T-helper 22 cell (primary cell): ENCODE results near the gene SNX9.

Source experiments
- DNase-seq: peaks from one replicate; pipeline ENCODE4 v3.0.0-alpha.2; 2020; ENCODE audit warnings: low read depth

Gene SNX9

DNA sequence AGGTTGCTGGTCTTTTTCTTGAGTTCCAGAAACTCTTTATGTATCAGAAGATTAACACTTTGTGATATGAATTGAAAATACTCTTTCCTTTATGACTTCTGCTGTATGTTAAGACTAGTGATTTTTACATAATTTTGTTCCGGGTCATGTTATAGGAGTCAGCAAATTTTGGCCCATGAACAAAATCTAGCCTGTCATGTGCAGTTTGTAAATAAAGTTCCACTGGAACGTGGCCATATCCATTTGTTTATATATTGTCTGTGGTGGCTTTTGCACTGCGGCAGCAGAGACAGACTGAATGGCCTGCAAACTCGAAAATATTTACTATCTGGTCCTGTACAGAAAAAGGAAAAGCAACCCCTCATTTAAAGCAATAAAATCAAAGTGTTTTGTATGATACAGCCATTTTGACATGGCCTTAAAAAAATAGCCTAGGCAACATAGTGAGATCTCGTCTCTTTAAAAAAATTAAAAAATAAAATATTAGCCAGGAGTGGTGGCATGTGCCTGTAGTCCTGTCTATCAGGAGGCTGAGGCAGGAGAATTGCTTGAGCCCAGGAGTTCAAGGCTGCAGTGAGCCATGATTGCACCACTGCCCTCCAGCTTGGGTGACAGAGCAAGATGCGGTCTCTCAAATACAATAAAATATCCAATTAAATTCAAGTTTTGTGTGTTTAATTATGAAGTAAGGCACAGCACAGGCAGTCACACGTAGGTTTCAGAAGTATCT is 36.9 kb downstream of the SNX9 start:
- DNase-seq: no peak

DNA sequence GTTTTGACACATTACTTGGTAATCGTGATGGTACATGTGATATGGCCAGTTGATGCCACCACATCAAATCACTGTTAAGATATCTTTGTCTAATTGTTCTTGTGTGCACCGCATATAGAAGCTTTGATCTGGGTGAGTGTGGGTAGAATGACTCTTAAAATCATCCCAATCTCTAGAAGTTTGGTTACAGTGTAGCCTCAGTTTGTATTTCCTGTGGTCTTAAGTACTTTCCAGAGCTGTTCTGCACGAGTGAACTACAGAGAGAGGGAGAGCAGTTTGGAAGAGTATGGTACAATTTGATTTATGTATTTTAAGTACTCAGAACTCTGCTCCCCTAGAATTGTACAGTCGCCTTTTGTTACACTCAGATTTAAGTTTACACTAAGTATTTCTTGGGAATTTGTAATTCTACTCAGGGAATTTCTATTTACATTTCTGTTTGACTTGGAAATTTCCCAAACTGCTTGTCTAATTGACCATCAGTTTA is 37.5 kb downstream of the SNX9 start:
- DNase-seq: peak; percentile 19

DNA sequence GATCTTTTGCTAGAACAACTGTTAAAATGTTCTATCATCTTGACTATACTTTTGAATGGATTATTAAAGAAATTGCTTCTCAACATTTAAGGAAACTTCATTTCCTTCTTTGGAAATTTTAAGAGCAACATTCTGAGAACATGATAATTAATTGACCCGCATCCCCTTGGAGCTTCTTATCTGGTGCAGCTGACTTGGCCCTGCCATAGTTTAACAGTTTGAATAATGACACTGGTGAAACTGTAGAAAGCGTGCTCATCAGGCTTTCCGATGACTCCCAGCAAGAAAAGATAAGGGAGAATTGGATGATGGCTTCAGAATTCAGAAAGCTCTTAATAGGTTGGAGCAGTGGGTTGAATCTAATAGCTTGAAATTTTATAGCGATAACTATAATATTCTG is 38.1 kb downstream of the SNX9 start:
- no peak for DNase-seq

DNA sequence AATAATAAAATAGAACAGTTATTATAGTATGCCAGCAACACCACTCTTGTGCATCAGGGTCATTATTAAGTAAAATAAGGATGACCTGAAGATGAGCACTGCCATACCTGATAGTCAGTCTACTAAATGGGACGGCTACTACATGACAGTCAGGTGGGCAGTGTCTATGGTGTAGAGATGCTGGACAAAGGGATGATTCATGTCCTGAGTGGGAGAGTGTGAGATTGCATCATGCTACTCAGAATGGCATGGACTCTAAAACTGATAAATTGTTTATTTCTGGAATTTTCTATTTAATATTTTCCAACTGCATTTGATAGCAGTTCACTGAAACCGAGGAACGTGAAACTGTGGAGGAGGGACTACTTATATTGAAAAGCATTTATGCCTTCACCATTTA is 38.8 kb downstream of the SNX9 start:
- no peak for DNase-seq

DNA sequence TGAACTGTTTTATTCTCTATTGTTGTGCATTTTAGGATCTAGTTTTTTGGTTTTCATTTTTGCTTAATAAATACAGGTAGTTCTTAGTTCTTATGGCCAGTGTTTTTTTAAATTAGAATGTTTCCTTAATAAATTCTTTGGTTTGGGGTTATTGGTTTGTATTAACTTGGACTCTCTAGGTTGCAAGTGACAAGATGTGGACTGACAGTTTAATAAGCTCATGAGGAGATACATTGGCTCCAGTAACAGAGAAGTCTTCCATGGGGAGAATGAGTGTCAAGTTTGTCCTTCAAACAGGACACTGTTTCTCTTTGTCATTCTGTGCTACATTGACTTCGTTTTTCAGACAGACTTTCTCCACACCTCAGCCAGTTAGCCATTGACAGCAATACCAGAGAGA is 39.7 kb downstream of the SNX9 start:
- DNase-seq: no peak

DNA sequence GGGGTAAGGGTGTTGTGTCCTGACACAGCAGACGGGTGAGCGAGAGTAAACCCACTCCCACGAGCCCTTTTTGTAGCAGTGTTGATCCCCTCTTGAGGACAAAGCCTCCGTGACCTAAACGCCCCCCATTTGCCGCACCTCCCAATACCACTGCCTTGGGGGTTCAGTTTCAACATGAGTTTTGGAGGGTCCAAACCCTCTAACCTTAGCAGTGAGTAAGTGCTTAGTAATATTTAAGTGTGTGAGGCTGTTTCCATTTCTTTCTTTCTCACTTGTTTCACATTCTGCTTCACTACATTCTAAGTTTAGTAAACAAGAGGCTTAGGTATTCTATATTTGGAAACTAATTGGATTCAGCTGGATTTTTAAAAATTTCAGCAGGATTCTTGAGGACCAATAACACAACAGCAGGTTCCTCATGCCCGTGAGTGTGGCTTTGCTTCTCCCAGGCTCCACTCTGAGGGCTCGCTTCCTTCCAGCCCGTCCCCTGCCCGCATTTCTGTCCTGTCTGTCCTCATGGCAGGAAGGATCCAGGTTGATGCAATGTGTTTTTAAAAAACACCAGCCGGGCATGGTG is 41.2 kb downstream of the SNX9 start:
- DNase-seq: no peak

DNA sequence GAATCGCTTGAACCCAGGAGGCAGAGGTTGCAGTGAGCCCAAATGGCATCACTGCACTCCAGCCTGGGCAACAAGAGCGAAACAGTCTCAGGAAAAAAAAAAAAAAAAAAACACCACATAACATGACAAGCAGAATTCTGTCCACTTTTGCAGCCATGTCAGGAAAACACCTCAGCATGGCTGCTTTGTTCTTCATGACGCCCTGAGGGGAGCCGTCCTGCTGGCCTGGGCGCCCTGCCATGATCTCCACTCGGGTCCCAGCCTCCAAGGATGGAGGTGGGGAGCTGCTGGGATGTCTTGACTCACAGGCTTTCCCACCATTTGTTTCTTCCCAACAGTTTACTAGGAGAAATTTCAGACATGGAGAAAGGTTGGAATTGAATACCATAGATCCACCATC is 42.2 kb downstream of the SNX9 start:
- no peak for DNase-seq

DNA sequence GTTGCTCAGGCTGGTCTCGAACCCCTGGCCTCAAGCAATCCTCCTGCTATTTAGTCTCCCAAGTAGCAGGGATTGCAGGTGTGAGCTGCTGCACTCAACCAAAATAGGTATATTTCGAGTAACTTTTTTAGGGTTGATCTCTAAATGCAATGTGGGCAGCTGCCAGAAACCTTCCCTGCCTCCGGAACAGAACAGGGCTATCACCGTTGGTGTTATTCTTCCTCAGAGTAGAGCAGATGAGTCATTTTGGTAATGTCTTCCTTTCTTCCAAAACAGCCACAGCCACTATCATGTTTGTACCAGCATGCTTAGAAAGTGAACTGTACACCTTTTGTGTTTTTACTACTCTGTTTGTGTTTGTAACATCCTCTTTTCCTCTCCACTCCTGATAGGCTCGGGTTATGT is 44.1 kb downstream of the SNX9 start:
- no peak for DNase-seq

DNA sequence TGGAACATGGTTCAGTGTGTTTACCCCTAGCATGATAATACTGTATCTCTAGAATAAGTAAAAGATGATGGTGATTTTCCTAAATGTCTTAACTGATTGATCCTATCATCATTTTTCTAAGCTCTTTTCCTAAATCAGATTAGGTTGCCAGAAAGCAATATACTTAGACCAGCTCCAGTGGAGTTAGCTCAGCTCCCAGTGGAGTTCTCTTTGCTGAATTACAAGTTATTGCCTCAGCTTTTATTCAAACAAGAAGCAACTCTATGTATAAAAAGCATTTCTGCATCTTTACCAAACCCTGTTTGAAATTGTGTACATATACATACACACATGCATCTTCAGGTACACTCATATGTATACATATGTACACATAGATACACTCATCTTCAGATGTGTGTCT is 44.9 kb downstream of the SNX9 start:
- DNase-seq: no peak

DNA sequence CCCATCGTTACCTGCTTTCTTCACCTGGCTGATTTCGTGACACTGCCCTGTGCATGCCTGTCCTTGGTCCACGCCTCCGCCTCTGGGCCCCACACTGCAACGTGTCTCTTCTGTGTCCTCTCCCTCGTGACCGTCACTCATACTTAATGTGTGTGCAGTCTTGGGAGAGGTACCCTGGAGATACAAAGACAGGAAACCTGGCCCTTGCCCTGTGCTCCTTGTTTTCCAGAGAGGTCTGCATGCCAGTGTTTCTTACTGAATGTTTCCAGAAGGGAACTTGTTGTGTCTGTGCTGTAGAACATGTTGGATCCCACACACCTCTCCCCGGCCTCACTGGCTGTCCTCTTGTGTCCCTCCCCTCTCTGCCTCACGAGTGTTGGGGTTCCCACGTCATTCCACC is 45.8 kb downstream of the SNX9 start:
- DNase-seq: no peak

DNA sequence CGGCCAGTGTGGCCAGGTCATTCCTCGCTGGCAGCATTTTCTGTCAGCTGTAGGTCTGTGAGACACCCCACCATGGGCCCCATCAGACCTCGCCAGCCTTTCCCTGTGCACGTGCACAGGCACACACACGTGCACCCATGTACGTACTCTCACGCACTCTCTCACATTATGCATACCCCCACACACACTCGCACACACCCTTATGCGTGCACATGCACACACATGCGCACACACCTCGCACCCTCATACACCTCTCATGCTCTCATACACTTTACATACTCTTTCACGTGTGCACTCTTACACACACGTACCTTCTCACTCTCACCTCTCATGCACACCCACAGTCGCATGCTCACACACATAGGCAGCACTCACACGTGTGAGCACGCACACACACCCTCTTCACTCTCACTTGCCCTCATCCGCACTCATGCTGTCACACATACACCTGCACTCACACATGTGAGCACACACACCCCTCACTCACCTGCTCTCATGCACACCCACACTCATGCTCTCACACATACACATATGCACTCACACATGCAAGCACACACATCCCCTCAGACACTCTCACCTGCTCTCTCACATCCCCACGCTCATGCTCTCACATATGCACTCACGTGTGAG is 46.7 kb downstream of the SNX9 start:
- DNase-seq: no peak

DNA sequence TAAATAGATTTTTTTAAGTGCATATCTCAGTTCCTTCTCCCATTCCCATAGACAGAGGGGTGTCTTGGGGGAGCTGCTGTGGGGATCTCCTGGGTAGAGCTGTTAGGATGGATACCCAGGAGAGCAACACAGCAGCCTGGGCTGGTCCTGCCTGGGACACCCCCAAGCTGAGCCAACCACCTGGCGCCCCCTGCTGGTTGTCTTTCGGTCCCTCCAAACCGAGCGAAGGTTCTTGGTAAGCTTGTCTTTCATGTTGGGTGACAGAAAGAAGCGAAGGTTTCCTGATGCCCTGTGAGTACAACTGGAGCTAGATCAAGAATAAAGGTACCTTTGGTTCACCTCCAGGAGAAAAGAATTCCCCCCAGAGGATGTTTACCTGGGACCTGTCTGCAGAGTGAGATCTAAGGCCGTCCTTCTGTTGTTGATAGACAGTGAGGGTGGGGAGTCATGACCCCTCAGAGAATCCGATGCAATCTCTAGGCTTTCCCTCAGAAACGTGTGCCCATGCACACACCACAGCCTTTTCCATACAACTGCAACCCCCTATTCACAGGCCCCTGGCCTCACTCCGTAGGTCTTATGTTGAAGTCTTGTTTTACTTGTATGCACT is 50.8 kb downstream of the SNX9 start:
- DNase-seq: peak; percentile 46

DNA sequence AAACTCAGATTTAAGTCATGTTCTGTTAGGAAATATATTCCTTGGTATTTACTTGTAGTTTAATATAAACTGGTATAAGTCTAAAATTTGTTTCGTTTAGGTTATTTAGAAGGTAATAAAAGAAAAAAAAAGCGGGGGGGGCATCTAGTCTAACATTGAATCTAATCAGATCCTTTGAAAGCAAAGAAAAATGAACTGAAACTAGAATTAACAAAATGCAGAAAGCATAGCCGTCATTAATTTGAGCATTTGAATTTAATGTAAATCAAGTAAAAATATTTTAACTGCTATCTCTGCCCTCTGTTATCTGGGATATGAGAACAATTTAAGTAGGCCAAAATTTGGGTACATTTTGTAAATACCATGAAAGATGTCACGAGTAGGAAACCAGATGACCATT is 54.1 kb downstream of the SNX9 start:
- DNase-seq: no peak

DNA sequence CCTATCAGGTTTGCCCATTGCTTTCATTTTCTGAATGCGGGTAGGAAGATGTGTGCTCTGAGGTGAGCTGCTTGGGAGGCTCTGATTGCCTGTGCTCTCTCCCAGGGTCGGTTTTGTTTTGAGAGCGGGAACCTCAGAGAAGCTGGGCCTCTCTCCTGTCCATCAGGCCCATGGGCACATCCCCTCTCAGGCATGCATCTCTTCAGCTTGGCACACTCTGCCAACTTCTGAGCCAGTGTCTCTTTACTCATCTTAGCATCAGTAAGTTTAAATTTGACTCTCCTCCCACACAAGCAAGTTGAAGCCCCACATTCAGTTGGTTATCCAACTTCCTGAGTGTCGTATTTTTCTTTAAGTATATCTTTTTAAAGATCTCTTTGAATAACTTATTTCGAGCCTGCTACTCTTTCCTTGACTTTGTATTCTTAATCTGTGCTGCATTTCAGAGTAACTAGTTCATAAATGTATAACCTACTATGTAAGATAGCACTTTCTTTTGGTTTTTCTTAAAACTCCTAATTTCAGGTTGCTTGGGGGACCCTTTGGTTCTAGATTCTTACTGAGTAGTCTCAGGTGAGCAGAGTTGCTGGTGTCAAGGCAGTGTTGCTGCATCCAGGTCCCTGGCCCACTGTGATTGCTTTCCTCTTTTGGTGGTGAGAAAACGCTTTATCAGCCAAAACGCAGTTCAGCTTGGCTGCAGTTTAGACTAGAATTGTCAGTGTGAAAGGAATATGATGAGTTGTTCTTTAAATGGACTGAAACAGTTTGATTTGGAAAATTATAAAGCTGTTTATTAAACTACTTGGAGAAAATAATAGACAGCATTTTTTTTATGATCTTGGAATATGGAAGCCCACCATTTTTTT is 54.8 kb downstream of the SNX9 start:
- DNase-seq: no peak

DNA sequence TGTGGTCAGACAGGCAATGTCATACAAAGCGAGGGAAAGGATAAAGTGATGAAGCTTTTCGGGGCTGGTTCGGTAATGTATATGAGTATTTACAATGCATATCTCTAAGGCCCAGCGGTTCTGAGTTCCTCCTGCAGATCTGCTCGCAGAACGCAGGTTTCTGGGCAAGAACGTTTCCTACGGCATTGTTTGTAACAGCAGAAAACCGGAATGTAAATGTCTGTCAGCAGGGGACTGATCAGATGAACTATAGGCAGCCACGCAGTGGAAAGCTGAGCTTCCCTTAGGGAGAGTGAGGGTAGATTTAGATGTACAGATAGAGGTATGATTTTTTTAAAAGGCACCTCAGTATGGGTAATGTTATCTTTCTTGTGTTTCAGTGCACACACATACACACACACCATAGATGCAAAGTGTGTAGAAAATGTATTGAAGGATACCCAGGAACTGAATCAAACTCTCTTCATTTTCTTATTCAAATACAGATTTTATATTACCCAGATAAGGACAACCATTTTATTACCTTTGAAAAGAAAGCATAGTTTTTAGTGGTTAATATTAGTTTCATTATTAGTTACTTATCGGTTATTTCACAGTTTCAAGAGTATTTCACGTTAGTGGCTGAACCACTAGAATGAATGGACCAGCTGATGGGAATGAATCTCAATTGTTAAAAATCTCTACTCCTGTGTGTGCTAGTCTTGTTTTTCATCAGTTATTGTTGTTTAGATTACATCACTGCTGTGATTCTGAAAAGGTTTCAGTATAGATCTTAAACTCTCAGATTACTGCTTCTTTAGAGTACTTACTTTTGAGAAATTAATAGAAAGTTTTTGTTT is 56.2 kb downstream of the SNX9 start:
- DNase-seq: no peak

DNA sequence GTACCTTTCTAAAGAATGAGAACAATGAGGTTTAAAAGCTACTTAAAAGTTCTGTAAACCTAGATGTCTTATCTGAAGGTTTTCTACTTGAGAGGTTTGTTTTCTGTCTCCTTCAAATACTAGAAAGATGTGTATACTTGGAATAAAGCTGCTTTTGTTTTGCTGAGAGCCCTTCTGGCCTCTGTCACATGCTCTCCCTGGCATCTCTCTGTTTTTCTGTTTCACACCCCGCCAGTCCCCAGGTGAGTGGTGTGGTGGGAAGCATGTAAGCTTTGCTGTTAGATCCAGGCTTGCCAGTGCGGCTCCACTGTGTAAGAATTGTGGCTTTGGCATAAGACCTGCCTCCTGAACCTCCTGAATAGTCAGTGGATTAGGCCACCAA is 56.8 kb downstream of the SNX9 start:
- no peak for DNase-seq

DNA sequence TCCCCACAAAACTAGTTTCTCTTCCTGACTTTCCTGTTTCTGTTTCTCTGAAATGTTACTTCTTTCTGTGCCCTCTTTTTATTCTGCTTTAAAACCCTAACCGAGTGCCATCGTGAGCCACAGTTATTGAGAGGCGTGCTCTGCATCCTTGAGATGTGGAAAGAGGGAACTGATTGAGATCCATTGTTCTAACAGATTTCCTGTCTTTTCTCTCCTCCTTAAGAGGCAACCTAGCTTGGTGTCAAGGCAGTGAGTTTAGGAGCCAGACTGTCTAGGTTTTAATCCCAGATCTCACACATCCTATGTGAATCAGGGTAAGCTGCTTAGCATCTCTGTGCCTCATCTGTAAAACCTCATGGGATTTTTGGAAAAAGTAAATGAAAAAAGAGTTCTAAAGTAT is 57.5 kb downstream of the SNX9 start:
- DNase-seq: no peak

DNA sequence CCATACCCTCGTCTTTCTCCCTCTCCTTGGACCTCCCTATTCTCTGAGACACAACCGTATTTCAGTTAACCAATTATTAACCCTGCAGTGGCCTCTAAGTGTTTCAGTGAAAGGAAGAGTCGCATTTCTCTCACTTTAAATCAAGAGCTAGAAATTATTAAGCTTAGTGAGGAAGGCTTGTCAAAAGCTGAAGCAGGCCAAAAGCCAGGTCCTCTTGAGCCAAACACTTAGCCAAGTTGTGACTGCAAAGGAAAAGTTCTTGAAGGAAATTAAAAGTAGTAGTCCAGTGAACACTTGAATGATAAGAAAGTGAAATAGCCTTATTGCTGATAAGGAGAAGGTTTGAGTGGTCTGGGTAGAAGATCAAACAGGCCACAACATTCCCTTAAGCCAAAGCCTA is 58.3 kb downstream of the SNX9 start:
- DNase-seq: no peak

DNA sequence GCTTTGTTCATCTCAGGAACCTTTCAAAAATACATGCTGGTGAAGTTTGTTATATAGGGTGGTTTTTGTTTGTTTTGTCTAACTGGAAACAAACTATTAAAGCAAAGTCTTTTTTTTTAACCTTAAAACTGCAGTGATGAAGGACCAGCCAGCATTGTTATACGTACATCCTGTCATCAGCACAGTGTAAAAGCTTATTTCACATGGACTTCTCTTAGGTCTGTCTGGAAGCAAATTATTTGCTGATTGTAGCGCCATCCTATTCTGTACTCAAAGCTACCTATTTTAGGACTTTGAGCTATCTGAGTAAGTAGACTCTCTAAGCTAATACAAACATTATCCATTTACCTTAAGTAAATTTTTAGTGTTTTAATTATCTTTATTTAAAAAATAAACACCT is 61.7 kb downstream of the SNX9 start:
- no peak for DNase-seq

DNA sequence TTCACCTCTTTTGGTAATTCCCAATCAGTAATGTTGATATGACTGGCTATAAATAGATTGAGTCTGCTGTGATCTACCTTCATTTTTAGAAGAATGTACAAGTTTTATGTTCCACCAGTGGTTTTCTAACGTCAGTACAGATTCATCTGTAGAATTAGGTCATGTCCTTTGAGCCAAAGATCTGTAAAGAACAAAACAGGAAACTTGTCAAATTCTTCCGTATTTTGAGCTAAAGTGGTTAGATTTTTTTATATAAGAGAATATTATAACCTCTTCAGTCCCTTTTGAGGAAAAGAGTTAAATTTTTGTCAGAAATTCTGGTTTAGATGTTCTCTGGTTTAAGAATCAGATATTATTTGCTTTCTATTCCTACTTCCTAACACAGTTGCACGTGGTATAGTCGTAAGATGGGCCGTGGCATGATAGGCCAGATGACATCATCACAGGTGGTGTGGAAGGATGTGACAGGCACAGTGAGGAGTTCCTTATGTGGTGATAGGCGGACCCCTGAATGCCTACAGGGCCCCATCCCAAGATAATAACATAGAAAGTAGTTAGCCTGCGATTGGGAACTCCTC is 62.3 kb downstream of the SNX9 start:
- peak; percentile 62 for DNase-seq

DNA sequence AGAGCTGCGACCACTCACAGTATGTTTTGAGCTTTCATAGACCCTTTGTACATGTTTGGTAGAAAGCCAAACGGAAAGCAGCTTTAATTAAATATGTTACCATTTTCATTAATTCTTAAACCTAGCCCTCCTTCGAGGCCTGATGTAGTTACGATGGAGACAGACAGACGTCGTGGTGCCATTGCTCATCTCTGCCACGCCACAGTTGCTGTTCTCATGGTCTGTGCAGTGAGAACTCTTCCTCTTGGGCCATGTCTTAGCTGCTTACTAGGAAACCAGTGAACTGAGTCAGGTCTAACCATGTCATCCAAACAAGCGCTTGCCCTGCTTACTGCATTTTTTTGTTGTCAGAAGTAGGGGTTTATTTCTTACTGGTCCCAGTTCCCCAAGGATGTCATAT is 62.8 kb downstream of the SNX9 start:
- DNase-seq: no peak
